K562 (cell line): Measurements from ENCODE around the gene MAB21L1. TPM values are rescaled to one million over a fixed set of nuclear protein-coding genes. Genes with fewer than 3 reads are reported as not detected.

Source experiments
- ATAC-seq: fragments of 200-7000 bp; cut with Tn5 transposase; 3 replicates; pipeline ENCODE4 v1.9.1; 2020; ENCODE audit warnings: moderate library complexity
- BruUV-seq: library from RNA; stranded (reverse); fragments of 400-500 nt; replicated peaks from 2 replicates; lab custom pipeline; 2021; lab: Mats Ljungman, UMichigan
- CTCF ChIA-PET: fragments of 300-600 bp; formaldehyde crosslinking; extraction: SDS; loops from one replicate; lab custom pipeline; 2021; ENCODE audit warnings: low intra/inter-chr PET ratio; lab: Yijun Ruan, JAX
- POLR2A ChIA-PET: fragments of 300-600, 350-650 bp; sonication (Branson Sonifier 250); formaldehyde crosslinking; extraction: SDS; loops from one replicate; lab custom pipeline; 2021; ENCODE audit warnings: antibody characterized with exemption, inconsistent platforms; lab: Yijun Ruan, JAX
- DNase-seq, 4 experiments: peaks; one replicate each; pipeline versions ENCODE4 v3.0.0 to v3.0.0-alpha.2; 2011 to 2018; ENCODE audit warnings: low spot score in 3 of 4, mixed read lengths in 3 of 4; ENCODE audit errors: extremely low read depth in 1 of 4
- FAIRE-seq: peaks from 2 replicates; lab custom pipeline; 2011; peaks lifted over from hg19 to GRCh38; lab: Jason Lieb, UNC
- H2AFZ ChIP-seq: 2 replicates; pipeline ENCODE4 v1.6.0; 2011; ENCODE audit warnings: low read depth, low read length, control low read depth, inconsistent platforms
- H3K27ac ChIP-seq: fragments of 200-600 bp; 3 replicates; pipeline ENCODE4 v1.8.0; 2011; ENCODE audit warnings: low read depth, mild to moderate bottlenecking, control low read depth, inconsistent platforms, low read length, moderate library complexity, mixed read lengths; ENCODE audit errors: extremely low read depth
- H3K27me3 ChIP-seq, 2 experiments: fragments of 300-600 bp in 1 of 2; 2 replicates in 1 of 2; 3 replicates in 1 of 2; pipeline versions ENCODE4 v1.6.0 to v1.8.0; 2011; ENCODE audit warnings: inconsistent platforms in 2 of 2, low read length in 2 of 2, mild to moderate bottlenecking in 1 of 2, mixed read lengths in 1 of 2, moderate library complexity in 1 of 2; ENCODE audit not compliant: control insufficient read depth in 2 of 2, insufficient read depth in 2 of 2
- H3K36me3 ChIP-seq: fragments of 300-600 bp; 3 replicates; pipeline ENCODE4 v1.8.0; 2011; ENCODE audit warnings: mild to moderate bottlenecking, low read length, inconsistent platforms; ENCODE audit not compliant: control insufficient read depth, insufficient read depth
- H3K4me1 ChIP-seq, 2 experiments: fragments of 200-600 bp in 1 of 2; replicated peaks in 1 of 2; 2 replicates in 1 of 2; 3 replicates in 1 of 2; pipeline versions ENCODE4 v1.5.1 to v1.8.0; 2011; ENCODE audit warnings: inconsistent platforms in 2 of 2, low read length in 2 of 2, mild to moderate bottlenecking in 1 of 2, mixed read lengths in 1 of 2, moderate library complexity in 1 of 2; ENCODE audit not compliant: control insufficient read depth in 2 of 2, insufficient read depth in 2 of 2
- H3K4me2 ChIP-seq: 2 replicates; pipeline ENCODE4 v1.6.1; 2011; ENCODE audit warnings: low read length, control low read depth, inconsistent platforms, mixed read lengths; ENCODE audit not compliant: insufficient read depth
- H3K4me3 ChIP-seq: fragments of 200-600 bp; sonication (generic), shearing (Covaris generic); 2 replicates; pipeline ENCODE4 v1.5.1; 2016; ENCODE audit warnings: control low read depth, inconsistent platforms
- H3K79me2 ChIP-seq: fragments of 200-600 bp; 3 replicates; pipeline ENCODE4 v1.8.0; 2011; ENCODE audit warnings: low read length, inconsistent platforms; ENCODE audit not compliant: control insufficient read depth, insufficient read depth
- H3K9ac ChIP-seq, 2 experiments: 2 replicates each; pipeline versions ENCODE4 v1.6.0 to v1.6.1; 2011; ENCODE audit warnings: low read depth in 2 of 2, low read length in 2 of 2, control low read depth in 1 of 2, inconsistent platforms in 1 of 2, mild to moderate bottlenecking in 1 of 2, mixed read lengths in 1 of 2; ENCODE audit not compliant: insufficient read depth in 1 of 2
- H3K9me1 ChIP-seq: one replicate; pipeline ENCODE4 v1.6.0; 2011; ENCODE audit warnings: inconsistent platforms, mild to moderate bottlenecking, low read length, moderate library complexity; ENCODE audit not compliant: control insufficient read depth, insufficient read depth
- H3K9me3 ChIP-seq: replicated peaks from 2 replicates; pipeline ENCODE4 v1.5.1; 2011; ENCODE audit warnings: low read depth, low read length, inconsistent platforms; ENCODE audit not compliant: control insufficient read depth, insufficient read depth
- H4K20me1 ChIP-seq: replicated peaks from 2 replicates; pipeline ENCODE4 v1.6.1; 2011; ENCODE audit warnings: low read length, inconsistent platforms, mixed read lengths; ENCODE audit not compliant: control insufficient read depth, insufficient read depth
- BHLHE40 ChIP-seq: IDR thresholded peaks from 2 replicates; pipeline ENCODE4 v1.6.1; 2011; ENCODE audit warnings: low read length, improper control_type of control experiment
- BRCA1 ChIP-seq, 2 experiments: fragments of 450-650 bp in 1 of 2; sonication (generic) in 1 of 2; formaldehyde crosslinking in 1 of 2; IDR thresholded peaks; 2 replicates each; pipeline versions ENCODE4 v1.5.0 to v1.6.1; 2017 to 2020; ENCODE audit warnings: mild to moderate bottlenecking in 1 of 2, missing genetic modification reagents in 1 of 2
- HMG20A ChIP-seq: fragments of 450-650 bp; formaldehyde crosslinking; conservative IDR thresholded peaks from 2 replicates; pipeline ENCODE4 v1.4.0; 2020; ENCODE audit warnings: mild to moderate bottlenecking, mixed read lengths
- MAFF ChIP-seq: IDR thresholded peaks from 2 replicates; pipeline ENCODE4 v1.6.1; 2012; ENCODE audit warnings: low read length, improper control_type of control experiment
- MTA3 ChIP-seq: fragments of 450-650 bp; formaldehyde crosslinking; IDR thresholded peaks from 2 replicates; pipeline ENCODE4 v1.6.1; 2017; ENCODE audit warnings: mild to moderate bottlenecking, borderline replicate concordance
- RAD21 ChIP-seq, 2 experiments: fragments of 250-450 bp in 1 of 2; fragments of 450-650 bp in 1 of 2; sonication (Bioruptor Pico) in 1 of 2; formaldehyde crosslinking in 1 of 2; IDR thresholded peaks in 1 of 2; conservative IDR thresholded peaks in 1 of 2; 2 replicates each; pipeline versions ENCODE4 v1.4.0 to v1.8.0; 2020 to 2022; ENCODE audit warnings: mild to moderate bottlenecking in 2 of 2, moderate library complexity in 1 of 2
- SLC30A9 ChIP-seq: fragments of 250-450 bp; sonication (Bioruptor Pico); IDR thresholded peaks from 2 replicates; pipeline ENCODE4 v1.8.0; 2022; ENCODE audit warnings: mild to moderate bottlenecking, moderate library complexity
- ZNF174 ChIP-seq: fragments of 250-450 bp; sonication (Bioruptor Pico); IDR thresholded peaks from 2 replicates; pipeline ENCODE4 v1.4.0; 2020; ENCODE audit warnings: mild to moderate bottlenecking
- WGBS: fragments of 100-300 bp; shearing (Covaris generic); methylation state at CpG from one replicate; pipeline ENCODE4 v1.1.6; 2016; ENCODE audit warnings: low coverage, mixed read lengths; ENCODE audit not compliant: insufficient coverage; ENCODE audit errors: missing lambda C conversion rate; 5-methylcytosine and 5-hydroxymethylcytosine counted together
- in situ Hi-C: fragments of 300-500 bp; cut with MboI; formaldehyde crosslinking; loops from 4 replicates; pipeline ENCODE4 v1.15.0; 2018; ENCODE audit warnings: inconsistent platforms, mixed read lengths
- intact Hi-C: fragments of 100-400 bp; cut with micrococcal nuclease; formaldehyde crosslinking; loops from 2 replicates; pipeline ENCODE4 v1.14.2; 2022
- polyA plus RNA-seq, 8 experiments: library from polyadenylated mRNA; depleted of rRNA in 4 of 8; stranded (reverse) in 5 of 8; unstranded in 3 of 8; fragments of >200 nt; fragmentation: Nextera tagmentation in 2 of 8; fragmentation: Illumina TruSeq in 1 of 8; extraction: Ambion mirVana in 2 of 8; extraction: Trizol in 1 of 8; gene quantifications; 2 replicates each; pipeline versions ENCODE4 v1.2.1 to v1.2.3, GENCODE V29; 2011 to 2014; ENCODE audit warnings: inconsistent platforms in 1 of 8, missing spikeins in 1 of 8
- total RNA-seq, 7 experiments: library from RNA; depleted of rRNA in 6 of 7; stranded (reverse); fragments of >200 nt in 6 of 7; fragmentation: Illumina TruSeq in 2 of 7; extraction: Trizol in 2 of 7; gene quantifications; 2 replicates each; pipeline versions ENCODE4 v1.2.1 to v1.2.3, GENCODE V29; 2011 to 2021; ENCODE audit warnings: low replicate concordance in 1 of 7
- TF ChIP-seq, protein P1 (sequence below): fragments of 200-800 bp; sonication (Bioruptor generic); IDR thresholded peaks from 2 replicates; pipeline ENCODE4 v1.6.1; 2016; ENCODE audit warnings: missing genetic modification characterization, missing compliant biosample characterization
- TF ChIP-seq, protein P2 (sequence below): fragments of 200-800 bp; sonication (Bioruptor generic); IDR thresholded peaks from 2 replicates; pipeline ENCODE4 v1.6.1; 2017; ENCODE audit warnings: missing genetic modification characterization, missing compliant biosample characterization

The MAB21L1 gene
- total and polyA plus RNA-seq, 9 of the 15 experiments (the other 6 are each of a cell fraction or from before 2014, with no cell fraction given), result not detected

DNA sequence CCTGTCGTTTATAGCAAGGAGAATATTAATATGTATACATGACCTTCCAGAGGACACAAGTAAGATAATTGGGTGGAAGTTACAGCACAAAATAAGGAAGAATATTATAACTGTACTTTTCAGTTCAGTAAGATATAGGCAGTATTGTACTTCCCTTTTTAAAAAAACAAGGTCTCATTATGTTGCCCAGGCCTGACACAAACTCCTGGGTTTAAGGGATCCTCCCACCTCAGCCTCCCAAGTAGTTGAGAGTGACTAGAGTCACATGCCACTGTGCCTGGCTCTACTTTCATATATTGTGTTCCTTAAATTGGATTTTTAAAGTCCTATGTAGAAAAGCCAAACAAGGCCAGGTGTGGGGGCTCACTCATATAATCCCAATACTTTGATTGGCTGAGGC lies 19.5 kb upstream of the MAB21L1 start:
- Histone ChIP-seq H3K4me3 (no peak overlapping the region), H3K9me1 (no peaks in the 10 kb centered on the region), H2AFZ (no peak overlapping the region), H3K4me1 (no peaks in the 10 kb centered on the region), H3K27ac (no peak overlapping the region), H3K36me3 (no peaks in the 10 kb centered on the region), H3K9ac (no peak overlapping the region), H3K79me2 (no peaks in the 10 kb centered on the region), H3K9me3 (no peaks in the 10 kb centered on the region), H3K27me3 (no peaks in the 10 kb centered on the region), H4K20me1 (no peaks in the 10 kb centered on the region), H3K4me2 (no peak overlapping the region)
- BruUV-seq, result no TSS peak
- no peak for DNase-seq
- intact Hi-C loops (no loop called here), in situ Hi-C loops (no loop called here)
- no peak for ATAC-seq
- 0% methylated on average over 1 of the region's 1 CpG for WGBS
- no peak for TF ChIP-seq RAD21 (CRISPR knock-in tag; conservative IDR thresholded peaks at IDR 0.05 in 1 of 2, IDR thresholded peaks at IDR 0.05 in 1 of 2)
- no peak for TF ChIP-seq BHLHE40
- TF ChIP-seq HMG20A, result no peak
- no peak for TF ChIP-seq SLC30A9 (CRISPR knock-in tag)
- TF ChIP-seq, protein P1, sequence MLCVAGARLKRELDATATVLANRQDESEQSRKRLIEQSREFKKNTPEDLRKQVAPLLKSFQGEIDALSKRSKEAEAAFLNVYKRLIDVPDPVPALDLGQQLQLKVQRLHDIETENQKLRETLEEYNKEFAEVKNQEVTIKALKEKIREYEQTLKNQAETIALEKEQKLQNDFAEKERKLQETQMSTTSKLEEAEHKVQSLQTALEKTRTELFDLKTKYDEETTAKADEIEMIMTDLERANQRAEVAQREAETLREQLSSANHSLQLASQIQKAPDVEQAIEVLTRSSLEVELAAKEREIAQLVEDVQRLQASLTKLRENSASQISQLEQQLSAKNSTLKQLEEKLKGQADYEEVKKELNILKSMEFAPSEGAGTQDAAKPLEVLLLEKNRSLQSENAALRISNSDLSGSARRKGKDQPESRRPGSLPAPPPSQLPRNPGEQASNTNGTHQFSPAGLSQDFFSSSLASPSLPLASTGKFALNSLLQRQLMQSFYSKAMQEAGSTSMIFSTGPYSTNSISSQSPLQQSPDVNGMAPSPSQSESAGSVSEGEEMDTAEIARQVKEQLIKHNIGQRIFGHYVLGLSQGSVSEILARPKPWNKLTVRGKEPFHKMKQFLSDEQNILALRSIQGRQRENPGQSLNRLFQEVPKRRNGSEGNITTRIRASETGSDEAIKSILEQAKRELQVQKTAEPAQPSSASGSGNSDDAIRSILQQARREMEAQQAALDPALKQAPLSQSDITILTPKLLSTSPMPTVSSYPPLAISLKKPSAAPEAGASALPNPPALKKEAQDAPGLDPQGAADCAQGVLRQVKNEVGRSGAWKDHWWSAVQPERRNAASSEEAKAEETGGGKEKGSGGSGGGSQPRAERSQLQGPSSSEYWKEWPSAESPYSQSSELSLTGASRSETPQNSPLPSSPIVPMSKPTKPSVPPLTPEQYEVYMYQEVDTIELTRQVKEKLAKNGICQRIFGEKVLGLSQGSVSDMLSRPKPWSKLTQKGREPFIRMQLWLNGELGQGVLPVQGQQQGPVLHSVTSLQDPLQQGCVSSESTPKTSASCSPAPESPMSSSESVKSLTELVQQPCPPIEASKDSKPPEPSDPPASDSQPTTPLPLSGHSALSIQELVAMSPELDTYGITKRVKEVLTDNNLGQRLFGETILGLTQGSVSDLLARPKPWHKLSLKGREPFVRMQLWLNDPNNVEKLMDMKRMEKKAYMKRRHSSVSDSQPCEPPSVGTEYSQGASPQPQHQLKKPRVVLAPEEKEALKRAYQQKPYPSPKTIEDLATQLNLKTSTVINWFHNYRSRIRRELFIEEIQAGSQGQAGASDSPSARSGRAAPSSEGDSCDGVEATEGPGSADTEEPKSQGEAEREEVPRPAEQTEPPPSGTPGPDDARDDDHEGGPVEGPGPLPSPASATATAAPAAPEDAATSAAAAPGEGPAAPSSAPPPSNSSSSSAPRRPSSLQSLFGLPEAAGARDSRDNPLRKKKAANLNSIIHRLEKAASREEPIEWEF, result no peak
- no peak for TF ChIP-seq BRCA1 (IDR thresholded peaks at IDR 0.05)
- TF ChIP-seq BRCA1 (CRISPR knock-in tag; IDR thresholded peaks at IDR 0.05), result no peak
- TF ChIP-seq, protein P2, sequence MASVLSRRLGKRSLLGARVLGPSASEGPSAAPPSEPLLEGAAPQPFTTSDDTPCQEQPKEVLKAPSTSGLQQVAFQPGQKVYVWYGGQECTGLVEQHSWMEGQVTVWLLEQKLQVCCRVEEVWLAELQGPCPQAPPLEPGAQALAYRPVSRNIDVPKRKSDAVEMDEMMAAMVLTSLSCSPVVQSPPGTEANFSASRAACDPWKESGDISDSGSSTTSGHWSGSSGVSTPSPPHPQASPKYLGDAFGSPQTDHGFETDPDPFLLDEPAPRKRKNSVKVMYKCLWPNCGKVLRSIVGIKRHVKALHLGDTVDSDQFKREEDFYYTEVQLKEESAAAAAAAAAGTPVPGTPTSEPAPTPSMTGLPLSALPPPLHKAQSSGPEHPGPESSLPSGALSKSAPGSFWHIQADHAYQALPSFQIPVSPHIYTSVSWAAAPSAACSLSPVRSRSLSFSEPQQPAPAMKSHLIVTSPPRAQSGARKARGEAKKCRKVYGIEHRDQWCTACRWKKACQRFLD (CRISPR knock-in tag), result no peak
- TF ChIP-seq MAFF, result no peak
- TF ChIP-seq ZNF174 (CRISPR knock-in tag), result no peak
- no peak for TF ChIP-seq MTA3
- FAIRE-seq, result no peak
- ChIA-PET POLR2A (no interaction called here), CTCF (no interaction called here)
